Eye (tissue), 1 donor: Measurements from ENCODE around the gene CAMTA1.

Experiments used
- DNase-seq: peaks from one replicate; pipeline ENCODE4 v3.0.0-alpha.2; 2015

Gene CAMTA1

DNA sequence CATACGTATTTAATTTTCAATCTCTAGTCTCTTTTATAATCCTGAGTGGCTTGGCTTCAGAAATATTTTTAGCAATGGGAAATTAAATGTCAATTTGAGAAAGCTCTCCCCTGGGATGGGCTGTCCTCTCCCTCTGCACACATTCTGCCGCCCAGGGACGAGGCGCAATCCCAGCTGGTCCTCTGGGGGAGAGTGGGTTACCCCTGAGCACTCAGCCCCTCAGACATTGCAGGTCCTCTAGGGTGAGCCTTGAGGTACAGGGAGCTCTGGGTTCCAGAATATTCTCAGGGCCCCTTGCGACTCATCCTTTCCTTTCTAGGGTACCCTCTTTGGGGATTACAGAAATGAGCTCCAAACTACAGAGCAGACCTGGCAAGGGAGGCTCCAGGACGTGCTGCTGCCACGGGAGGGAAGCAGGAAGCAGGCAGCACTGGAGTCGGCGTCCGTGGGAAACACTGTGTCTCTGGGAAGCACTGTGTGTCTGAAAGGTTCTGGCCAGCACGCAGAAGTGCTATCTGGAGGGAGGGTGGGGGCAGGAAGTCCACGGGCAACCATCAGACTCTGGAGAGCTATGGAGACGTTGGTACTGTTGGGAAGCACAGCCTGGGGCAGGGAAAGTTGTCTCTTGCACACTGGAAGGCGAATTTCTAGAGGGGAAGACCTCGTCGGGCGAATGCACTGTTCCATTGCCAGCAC is 642.5 kb downstream of the CAMTA1 start:
- DNase-seq = no peak

DNA sequence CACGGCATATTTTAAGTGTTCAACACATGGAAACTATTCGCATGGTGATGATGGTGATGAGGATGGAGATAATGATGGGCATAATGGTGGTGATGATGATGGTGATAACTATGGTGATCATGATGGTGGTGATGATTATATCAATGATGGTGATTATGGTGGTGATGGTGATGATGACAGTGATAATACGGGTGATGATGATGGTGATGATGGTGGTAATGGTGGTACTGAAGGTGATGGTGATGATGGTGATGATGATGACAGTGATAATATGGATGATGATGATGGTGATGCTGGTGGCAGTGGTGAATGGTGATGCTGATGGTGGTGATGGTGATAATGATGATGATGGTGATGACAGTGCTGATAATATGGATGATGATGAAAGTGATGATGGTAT is 644.0 kb downstream of the CAMTA1 start:
- no peak for DNase-seq

DNA sequence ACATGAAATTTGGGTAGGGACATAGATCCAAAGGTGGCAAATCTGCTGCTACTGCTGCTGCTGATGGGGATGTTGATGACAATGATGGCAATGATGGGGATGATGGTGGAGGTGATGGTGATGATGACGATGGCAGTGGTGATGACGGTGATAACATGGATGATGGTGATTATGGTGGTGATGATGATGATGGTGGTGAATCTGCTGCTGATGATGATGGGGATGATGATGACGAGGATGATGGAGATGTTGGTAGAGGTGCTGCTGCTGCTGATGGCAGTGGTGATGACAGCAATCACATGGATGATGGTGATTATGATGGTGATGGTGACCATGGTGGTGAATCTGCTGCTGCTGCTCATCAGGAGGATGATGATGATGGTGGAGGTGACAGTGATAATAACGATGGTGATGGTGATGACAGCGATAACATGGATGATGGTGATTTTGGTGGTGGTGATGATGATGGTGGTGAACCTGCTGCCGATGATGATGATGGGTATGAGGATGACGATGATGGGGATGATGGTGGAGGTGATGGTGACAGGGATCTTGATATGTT is 644.9 kb downstream of the CAMTA1 start:
- DNase-seq = no peak

DNA sequence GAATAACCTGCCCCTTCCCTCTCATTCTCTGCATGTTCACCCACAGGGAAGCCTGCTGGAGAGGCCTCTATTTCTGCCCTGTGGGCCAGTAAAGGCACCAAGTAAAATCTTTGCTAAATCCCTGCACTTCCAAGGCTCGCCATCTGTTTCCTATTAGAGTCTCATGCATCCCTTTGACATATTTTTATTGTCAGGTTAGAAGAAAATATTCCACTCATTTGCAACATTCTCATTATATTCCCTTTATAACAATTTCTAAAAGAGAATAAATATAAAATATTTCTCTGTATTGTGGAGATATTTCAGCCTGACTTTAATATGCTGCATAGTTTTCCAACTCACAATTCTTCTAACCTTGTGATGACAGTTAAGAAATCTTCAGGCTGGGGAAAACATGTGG is 645.4 kb downstream of the CAMTA1 start:
- DNase-seq = no peak

DNA sequence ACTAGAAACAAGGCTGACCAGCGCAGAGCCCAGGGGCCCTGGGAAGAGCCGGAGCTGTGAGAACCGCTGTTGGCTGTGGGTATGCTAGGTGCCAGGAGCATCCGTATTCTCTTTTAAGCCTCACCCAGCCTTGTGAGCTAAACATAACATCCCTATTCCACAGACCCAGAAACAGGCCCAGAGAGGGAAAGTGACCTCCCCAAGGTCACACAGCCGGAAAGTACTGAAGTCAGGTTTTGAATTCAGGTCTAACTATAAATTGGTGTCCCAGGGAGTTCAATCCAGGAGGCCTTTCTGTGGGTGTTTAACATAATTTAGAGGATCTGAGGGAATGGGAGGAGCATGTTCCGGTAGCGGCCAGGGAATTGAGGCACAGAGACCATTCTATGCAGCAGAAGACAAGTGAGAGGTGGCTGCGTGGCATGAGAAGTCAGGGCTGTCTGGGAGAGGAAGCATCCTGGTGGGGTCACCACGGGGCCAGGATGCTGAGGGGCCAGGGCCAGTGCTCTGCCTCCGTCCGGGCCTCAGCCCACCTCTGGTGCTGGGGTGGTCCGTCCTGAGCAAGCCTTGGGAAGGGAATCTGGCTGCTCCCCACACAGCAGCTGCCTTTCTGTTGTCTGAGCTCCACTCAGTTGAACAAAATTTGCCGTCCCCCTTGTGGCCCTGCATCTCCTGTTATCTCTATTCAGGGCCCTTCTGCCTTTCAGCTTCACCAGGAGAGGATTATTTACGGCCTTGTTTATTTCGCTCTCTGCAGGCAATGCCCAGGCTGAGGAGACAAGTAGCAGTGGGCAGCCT is 647.0 kb downstream of the CAMTA1 start:
- DNase-seq = no peak

DNA sequence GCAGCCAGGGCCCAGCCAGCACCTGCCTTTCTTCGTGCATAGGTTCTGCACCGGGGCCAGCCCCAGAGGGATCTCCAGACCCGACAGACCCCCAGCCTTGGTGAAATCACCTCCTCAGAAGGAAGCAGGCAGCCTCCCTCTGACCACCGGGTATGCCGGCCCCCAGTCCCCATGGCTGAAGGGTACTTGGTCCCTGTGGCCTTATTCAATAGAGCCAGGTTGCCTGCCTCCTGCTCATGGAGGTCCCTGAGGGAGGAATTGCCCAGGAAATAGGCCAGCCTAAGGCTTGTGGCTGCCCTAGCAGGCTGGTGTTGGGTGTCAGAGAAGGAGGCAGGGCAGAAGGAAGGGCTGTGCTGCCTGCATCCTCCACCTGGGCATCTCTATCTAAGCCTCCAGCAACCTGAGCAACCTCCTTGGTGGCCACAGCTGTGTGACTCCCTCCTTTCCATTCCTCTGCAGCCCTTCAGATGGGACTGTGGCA is 647.7 kb downstream of the CAMTA1 start:
- no peak for DNase-seq

DNA sequence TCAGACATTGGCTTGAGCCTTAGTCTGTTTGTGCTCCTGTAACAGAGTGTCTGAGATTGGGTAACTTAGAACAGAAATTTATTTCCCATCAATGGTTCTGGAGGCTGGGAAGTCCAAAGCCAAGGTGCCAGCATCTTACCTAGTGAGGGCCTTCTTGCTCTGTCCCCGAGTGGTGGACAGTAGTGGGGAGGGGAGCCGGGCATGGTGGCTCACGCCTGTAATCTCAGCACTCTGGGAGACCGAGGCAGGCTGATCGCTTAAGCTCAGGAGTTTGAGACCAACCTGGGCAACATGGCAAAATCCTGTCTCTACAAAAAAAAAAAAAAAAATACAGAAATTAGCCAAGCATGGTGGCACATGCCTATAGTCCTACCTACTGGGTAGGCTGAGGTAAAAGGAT is 649.3 kb downstream of the CAMTA1 start:
- no peak for DNase-seq

DNA sequence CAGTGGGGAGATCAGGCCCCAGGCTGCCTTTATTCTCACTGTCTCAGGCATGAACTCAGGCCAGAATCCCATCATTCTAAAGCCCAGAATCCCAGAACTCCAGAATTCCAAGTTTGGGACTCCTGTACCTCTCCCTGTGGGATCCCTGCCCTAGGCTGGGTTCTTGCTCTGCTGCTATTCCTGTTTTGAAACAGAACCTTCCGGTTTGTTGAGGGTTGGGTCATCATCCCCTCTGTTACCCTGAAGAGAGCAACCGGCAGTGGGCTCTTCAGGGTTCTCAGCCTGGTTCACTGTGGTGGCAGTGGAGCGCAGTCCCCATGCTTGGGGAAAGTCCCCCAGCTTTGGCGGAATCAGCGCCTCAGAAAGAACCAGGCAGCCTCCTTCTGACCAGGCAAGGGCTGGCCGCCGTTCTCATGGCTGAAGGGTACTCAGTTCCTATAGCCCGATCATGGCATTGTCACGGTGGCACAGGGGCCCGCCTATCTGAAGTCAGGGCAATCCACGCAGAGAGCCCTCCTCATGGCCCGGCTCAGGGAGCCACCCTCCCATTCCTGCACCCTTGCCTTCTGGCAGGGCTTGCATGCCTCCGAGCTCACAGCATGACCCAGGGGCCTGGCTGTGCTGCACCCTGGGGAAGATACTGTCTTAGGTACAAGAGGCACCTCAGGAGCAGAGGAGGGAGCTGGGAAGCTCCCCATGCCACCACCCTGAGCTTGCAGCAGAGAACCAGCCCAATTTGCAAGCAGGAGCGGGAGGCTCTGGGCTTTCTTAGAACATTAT is 650.2 kb downstream of the CAMTA1 start:
- DNase-seq = no peak

DNA sequence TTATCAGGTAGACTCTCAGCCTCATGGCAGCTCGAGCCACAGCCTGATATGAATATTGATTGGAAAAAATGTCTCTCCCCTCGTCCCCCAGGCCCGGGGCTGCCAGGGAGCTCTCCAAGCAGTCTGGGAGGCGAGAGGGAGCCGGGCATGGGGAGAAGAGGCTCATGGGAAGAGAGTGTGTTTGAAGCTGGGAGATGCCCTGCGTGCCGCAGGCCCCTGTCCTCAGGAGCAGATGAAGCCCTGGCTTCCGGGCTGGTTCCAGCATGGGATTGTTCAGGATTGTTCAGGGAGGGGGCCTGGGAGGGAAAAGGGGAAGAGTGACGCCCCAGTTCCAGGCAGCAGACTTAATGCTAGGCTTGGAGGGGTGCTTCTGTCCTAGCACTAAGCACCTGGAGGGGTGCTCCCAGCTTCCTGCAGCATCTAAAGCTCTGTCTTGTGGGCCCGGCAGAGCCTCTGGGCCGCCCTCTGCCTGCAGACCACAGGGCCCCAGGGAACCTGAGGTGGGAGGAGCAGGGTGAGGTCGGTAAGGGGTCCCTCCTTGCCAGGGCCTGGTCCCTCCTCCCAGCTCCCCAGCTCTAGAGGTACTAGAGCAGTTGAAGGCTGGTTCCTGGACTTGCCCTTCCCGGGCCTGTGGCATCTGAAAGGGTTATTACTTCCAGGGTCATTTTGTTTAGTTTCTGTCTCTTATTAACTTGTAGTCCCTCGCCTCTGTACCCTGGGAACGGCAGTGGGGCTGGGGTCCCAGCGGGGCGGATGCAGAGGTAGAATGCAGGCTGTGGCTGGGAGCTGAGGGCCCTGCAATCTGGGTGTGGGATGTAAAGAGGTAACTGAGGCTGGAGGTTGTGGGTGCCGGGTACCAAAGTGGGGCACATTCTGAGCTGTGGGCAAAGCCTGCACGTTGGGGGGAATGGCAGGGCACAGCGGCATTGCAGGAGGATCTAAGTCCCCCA is 651.1 kb downstream of the CAMTA1 start:
- DNase-seq = no peak

DNA sequence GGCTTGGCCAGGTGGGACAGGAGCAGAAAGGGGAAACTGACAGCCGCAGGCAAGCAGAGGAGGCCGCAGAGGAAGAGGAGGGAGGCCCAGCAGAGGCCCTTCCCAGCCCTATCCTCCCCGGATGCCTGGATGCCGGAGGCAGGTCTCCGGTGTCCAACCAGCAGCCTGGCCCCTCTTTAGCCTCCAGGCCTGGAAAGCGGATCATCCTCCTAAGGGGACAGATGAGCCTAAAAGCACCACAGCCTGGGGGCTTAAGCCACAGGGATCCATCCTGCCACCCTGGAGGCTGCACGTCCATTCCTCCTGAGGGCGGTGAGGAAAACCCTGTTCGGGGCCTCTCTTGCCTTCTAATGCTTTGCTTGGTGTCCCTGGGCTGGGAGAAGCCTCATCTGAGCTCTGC is 651.8 kb downstream of the CAMTA1 start:
- no peak for DNase-seq

DNA sequence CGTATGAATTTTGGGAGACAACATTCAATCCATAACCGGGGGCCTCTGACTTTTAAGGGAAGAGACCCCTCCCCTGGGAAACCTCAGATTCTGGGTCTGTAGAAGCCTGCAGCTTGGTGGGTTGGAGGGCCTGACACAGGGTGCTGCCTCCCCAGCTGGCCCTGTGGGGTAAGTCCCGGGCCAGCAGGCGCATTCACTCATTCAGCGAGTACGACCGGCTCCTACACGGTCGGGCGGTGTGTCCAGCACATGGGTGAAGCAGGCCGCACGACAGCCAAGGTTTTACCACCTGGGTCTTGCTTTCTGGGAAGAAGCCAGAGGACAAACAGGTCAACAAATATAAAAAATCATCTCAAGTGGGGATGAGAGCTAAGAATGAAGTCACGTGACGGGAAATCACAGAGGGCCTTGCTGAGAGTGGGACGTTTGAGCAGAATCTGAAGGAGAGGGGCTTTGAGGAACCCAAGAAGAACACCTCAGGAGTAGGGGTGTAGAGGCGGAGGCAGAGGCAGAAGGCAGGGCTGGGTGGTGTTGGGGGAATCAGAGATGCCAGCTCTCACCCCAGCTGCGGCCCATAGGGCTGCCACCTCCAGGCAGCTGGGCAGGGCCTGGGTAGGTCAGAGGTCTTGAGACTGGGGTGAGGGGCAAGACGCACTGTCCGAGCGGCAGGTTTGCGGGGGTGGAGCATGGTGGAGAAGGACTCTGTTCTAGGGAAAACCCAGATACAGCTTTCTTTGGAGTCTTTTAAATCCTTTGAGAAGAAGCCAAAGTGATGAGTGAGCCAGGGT is 652.5 kb downstream of the CAMTA1 start:
- no peak for DNase-seq

DNA sequence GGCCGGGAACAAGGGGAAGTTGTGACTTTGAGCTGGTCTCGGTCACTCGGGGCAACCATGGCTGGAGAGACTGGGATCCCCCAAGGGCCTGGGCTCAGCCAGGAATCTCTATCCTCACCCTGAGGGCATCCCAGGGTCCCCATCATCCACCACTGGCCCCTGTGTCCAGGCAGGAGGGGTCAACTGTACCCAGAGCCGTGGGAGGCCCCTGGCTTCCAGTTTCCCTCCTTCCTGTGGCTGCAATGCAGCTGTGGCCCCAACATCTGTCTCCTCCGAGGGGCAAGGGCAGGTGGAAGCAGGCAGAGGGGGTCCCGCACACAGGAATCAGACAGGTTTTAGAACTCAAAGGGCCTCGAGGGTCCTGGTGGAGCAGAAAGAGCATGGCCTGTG is 653.1 kb downstream of the CAMTA1 start:
- DNase-seq = no peak

DNA sequence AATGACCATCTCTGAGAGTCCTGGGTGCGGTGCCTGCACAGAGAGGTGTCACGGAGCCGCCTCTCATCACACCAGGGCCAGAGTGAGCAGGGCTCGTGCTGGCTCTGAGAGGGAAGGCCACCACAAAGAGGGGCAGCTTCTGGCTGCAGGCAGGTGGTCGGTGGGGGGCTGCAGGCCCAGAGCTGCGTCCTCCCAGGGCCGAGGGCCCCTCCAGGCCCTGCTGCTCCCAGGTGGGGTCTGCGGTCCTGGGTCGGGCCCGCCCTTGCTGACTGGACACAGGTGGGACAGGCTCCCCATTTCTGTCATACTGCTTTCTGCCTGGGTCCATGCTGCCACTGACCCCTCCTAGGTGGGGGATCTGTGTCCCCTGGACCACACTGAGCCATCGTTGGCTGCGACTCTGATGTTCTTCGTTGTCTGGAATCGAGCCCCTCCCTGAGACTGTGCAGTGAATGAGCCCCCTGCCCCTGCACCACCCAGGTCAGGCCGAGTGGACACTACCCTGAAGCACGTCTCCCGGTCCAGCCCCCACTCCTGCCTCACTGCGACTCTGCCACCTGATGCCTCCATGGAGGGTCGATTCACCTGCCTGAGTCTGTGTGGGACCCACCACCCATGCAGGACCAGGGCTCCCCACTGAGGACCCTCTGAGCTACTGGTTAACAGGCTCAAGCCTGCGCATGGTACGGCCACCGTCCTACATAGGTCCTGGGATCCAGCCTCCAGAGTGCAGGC is 653.8 kb downstream of the CAMTA1 start:
- DNase-seq = no peak

DNA sequence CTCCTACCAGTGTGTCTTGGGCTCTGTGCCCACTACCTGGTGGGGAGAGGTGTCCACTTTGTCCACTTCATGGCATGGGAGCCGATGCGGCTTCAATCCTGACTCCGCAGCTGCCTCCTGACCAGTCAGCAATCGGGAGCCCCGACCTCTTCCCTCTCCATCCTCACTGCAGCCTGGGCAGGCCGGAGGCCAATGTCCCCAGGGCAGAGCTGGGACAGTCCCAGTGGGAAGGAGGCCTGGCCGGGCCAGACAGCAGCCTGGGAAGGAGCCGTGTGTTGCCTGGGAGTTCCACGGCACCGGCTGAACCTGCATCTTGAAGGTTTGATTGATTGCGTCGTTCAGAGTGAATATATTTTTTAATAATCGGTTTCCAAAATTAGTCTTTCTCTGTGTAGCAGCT is 654.9 kb downstream of the CAMTA1 start:
- no peak for DNase-seq

DNA sequence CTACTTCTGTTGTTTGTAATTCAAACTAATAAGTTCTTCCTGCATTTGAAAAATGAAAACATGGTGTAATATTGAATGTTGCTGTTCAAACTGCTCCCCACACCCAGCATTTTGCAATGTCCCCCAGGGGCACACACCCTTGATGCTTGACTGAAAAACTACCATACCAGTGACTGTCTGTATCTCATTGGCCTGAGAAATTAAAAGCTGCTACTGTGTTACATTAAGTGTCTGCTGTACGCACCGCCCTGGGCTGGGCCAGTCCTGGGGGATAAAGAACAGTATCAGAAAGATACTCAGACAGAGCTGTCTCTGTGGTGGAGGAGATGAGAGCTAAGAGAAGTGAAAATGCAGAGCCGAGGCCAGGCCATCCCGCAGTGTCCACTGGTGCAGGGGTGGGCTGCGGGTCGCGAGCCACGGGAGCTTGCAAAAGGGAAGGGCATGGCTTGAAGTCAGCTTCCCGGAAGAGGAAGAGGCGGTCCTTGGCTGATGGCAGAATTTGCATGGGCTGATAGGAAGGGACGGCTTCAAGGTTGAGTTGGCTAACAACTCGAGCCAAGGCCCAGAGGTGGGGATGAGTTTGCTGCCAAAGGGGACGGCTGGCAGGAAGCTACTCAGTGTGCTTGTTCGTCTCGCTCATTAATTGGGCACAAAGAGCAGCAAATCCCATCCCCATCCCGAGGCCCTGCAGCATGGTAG is 656.0 kb downstream of the CAMTA1 start:
- DNase-seq = no peak

DNA sequence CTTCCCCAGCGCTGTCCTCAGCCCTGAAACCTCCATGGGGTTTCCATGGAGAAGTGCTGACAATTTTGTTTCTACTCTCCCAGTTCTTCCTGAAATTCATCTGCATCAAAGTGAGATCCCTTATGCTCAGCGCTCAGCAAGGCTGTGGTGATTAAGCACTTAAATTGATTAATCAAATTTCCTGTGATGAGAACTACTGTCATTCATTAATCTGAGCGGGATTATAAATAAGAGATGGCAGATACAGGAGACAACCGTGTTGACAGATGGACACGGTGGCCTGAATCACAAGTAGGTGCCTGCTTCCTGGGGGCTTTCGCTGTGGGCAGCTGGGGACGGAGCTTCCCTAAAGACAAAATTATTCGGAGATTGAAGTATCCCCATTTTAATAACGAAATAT is 656.8 kb downstream of the CAMTA1 start:
- no peak for DNase-seq

DNA sequence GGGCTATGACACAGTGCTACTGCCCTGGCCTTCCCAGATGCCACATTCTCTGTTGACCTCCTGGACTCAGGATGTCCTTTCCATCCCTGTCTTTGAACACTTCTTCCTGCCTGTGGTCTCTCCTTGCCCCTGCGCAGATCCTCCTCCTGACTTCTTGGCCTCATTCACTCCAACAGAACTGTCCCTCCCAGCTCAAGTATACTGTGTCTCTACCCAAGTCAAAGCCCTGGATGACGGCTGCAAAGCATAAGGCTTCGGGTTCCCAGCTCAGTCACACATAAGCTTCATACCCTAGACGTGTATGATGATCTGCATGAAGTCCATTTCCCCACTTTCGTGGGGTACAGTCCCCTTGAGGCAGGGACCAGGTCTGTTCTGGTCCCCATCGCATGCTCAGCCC is 657.7 kb downstream of the CAMTA1 start:
- no peak for DNase-seq

DNA sequence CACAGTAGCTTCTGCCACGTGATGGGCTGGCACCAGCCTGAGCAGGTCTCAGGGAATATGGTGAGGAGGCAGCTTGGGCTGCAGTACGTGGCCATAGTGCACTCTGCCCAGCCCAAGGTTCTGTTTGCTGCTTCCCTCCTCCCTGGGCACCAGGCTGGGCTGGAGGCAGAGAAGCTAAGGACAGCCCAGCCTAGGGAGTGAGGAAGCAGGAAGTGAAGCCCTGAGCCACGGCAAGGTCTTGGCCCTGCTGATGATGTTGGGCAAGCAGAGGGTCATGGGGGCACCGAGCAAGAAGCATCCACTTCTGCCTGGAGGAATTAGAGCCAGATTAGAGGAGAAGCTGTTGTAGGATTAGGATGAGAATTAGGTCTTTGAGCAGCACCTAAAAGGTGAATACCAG is 659.1 kb downstream of the CAMTA1 start:
- DNase-seq = no peak

DNA sequence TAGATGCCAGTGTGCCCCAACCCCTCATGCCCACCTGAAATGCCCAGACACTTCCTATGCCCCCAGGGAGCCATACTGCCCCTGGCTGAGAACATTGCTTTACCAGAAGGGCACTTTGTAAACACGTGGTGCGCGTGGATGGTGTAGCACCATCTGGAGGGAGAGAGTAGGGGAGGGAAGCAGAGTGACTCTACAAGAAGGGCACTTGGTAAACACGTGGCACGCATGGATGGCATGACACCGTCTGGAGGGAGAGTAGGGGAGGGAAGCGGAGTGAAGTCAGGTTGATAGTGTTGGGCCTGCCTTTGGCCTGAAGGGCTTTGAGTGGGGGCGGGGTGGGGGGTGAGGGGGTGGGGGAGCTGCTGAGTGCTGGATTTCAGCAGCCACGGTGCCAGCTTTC is 661.8 kb downstream of the CAMTA1 start:
- peak; percentile 33 for DNase-seq

DNA sequence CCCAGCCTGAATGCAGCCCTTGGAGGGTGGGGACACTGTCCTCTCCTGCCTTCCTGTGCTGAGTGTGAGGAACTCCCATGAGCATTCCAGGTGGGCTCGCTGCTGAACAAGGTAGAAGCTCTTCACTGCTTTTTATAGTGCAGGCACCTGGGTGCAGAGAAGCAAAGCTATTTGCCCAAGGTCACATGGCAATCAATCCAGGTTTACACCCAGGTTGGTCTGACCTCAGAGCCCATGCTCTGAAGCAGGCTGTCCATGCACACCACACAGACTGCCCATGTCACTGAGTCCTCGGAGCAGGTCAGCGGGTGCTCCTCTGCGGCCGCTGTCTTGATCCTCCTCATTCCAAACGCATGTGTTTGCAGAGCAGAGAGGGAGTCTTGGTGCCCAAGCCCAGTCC is 662.5 kb downstream of the CAMTA1 start:
- no peak for DNase-seq
